GM20000 (cell line): ENCODE measurements around the gene PAX8.

Experiments
- DNase-seq: peaks from one replicate; pipeline ENCODE4 v3.0.0; 2012; ENCODE audit warnings: low spot score
- TF ChIP-seq, protein P1 (sequence below): IDR thresholded peaks from 2 replicates; pipeline ENCODE4 v1.5.1; 2012; ENCODE audit warnings: mild to moderate bottlenecking, control low read depth; ENCODE audit errors: extremely low read depth, missing control alignments

Gene PAX8

DNA sequence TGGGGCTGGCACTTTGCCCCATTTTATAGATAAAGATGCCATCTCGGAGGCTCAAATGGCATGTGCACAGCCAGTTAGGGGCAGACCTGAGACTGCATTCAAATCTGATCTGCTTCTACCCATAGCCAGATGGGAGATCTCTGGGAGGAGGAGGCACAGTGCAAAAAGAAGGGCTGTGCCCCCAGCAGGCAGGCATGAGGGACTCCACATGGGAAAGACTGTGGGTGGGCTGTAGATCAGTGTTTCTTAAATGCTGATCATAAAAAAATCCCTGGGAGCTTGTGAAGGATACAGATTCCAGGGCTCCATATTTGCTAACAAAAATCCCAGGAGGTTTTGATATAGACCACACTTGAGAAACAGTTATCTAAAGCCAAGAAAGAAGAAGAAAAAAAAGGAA is 15.2 kb downstream of the PAX8 start:
- no peak for DNase-seq
- TF ChIP-seq, protein P1, sequence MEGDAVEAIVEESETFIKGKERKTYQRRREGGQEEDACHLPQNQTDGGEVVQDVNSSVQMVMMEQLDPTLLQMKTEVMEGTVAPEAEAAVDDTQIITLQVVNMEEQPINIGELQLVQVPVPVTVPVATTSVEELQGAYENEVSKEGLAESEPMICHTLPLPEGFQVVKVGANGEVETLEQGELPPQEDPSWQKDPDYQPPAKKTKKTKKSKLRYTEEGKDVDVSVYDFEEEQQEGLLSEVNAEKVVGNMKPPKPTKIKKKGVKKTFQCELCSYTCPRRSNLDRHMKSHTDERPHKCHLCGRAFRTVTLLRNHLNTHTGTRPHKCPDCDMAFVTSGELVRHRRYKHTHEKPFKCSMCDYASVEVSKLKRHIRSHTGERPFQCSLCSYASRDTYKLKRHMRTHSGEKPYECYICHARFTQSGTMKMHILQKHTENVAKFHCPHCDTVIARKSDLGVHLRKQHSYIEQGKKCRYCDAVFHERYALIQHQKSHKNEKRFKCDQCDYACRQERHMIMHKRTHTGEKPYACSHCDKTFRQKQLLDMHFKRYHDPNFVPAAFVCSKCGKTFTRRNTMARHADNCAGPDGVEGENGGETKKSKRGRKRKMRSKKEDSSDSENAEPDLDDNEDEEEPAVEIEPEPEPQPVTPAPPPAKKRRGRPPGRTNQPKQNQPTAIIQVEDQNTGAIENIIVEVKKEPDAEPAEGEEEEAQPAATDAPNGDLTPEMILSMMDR: no peak

DNA sequence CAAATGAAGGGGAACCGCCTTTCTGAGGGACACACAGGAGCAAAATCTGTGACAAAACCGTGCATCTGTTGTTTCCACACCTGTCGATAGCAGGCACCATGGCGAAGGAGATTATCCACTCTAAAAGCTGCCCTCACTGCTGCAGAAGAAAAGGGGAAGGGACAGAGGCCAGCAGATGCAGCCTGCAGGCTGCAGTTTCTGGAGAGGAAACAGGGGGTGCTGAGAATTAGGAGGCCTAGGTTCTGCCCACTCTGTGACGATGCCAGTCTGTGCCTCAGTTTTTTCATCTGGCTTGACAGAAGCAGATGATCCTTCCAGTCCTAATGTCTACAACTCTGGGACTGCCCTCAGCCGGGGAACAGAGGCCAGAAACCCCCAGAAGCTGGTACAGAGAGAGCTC is 17.7 kb downstream of the PAX8 start:
- DNase-seq: no peak

DNA sequence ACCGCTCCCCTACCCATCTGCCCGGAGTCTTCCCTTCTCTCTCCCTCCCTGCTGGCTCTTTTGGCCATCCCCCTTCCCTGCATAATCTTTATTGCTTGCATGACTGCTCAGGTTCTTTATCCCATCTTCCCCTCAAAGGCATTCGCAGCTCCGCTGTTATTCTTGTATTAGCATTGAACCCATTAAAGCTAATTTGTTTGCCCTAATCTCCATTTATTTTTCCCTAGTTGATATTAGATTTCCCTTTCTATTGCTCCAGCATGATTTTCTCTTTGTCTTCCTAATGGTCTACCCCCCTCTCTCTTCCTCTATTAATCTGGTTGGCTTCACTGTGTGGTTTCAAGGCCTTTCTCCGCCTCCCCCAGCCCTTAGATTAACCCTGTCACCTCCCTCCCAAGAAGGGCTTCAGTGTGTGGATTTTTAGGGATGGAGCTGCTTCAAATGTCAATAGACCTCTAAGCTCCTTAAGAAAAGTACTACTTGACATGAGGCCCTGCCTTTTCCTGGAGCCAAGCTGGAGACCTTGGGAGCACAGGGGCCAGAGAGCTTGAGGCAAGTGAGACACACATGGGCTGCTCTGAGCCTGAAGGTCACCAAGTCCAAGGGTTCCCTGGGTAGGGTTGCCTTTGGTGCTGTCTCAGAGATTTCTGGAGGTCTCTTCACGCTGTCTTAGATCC is 20.1 kb downstream of the PAX8 start:
- TF ChIP-seq, protein P1: no peak
- DNase-seq: no peak

More for the DNA sequence above, 17.7 kb downstream of the PAX8 start:
- TF ChIP-seq, protein P1: no peak

GRCh38 chr2:113257516-113258264 is 21.0 kb downstream of the PAX8 start:
- DNase-seq: no peak
- TF ChIP-seq, protein P1: no peak

DNA sequence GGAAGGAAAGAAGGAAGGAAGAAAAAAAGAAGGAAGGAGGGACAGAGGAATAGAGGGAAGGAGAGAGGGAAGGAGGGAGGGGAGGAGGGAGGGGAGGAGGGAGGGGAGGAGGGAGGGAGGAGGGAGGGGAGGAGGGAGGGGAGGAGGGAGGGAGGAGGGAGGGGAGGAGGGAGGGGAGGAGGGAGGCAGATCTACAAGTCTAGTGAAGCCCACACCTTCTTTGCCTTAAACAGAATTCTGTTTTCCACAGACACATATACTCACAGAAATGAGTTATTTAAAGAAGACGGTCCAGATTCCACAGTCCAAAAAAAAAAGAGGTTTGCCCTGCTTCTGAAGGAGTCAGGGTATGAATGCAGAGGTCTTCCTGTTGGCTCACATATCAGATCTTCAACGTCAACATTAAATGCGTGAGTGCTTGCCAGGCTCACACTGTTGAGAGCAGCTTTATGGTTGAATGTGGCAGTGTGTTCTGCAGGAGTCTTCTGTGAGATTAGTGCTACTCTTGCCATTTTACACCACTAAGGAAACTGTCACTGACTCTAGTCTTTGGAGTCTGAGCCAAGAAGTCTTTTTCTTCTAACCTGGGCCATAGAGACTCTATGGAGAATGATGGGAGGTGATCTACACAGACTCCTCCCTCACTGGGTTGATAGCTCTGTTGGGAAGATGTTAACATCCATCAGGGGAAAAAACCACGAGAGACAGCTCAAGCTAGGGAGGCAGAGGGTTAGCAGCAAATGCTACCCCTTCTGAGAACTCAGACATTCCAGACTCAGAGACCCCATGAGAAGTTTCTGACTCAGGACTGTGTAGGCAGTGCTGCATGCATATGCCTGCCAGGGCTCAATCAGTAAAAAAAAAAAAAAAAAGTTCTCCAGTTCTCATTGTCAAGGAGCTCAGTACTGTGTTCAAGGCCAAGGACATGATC is 23.3 kb downstream of the PAX8 start:
- TF ChIP-seq, protein P1: no peak
- no peak for DNase-seq

DNA sequence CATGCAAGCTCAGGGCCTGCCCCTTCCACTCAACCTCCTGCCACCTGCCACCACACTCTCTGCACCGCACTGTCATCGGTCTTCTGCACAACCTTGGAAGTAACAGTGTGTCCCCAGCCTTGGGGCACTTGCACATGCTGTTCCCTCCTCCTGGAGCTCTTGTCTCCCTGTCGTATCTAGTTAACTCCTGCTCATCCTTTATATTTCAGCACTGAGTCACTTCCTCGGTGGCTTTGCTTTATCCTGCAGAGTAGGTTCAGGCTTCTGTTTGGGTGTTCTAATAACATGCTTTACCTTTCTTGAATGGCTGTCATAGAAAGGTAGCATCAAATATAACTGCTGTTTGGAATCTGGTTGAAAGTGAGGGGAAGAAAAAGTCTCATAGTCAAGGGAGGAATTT is 25.3 kb downstream of the PAX8 start:
- TF ChIP-seq, protein P1: no peak
- no peak for DNase-seq
